ENCODE results near the gene RSPH4A. TPM values are rescaled to one million over a fixed set of nuclear protein-coding genes. Genes with fewer than 3 reads are reported as not detected.
A peak's percentile ranks its signal among the peaks of the same experiment; 100 is the strongest.

RSPH4A gene
- polyA plus RNA-seq, 1 donor (not counting 4 experiments of a cell fraction or from before 2014, with no cell fraction given), result 0.10 TPM

DNA sequence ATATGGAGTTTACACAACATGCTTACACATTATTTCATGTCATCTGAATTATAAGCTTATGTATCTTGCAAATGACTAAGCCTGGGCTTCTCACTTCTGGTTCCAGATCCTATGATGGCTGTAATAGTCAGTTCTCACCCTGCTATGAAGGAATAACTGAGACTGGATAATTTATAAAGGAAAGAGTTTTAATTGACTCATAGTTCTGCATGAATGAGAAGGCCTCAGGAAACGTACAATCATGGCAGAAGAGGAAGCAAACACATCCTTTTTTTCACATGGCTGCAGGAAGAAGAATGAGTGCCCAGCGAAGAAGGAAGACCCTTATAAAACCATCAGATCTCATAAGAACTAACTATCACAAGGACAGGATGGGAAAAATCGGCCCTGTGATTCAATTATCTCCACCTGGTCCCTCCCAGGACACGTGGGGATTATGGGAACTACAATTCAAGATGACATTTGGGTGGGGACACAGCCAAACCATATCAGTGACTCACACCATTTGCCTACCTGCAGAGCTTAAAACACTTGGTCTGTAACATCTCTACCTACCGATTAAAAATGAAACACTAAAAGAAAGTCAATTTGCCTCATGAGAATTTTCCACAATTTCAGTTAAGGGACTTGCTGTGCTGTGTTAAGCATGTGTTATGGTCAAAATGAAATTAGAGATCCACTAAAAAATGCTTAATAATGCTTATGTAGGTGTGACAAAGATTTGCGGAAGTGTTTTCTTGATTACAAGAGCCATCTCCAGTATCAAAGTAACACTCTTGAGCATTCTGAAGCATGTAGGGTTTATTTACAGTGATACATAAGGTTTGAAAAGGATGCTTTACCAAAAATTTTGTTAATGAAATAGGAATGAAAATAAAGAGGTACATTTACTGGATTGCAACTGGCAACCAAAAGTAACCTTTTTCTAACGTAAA, 47.2 kb upstream of the RSPH4A start:
- Histone ChIP-seq H3K36me3 (ENCODE audit: control insufficient read depth in 2 of 2, extremely low read depth in 1 of 2, insufficient read depth in 2 of 2, low read length in 2 of 2) (no peaks in the 10 kb centered on the region), H3K27ac (ENCODE audit: control insufficient read depth, insufficient read depth, low read length) (no peak overlapping the region), H3K4me3 (ENCODE audit: control insufficient read depth in 2 of 3, extremely low read depth in 1 of 3, insufficient read depth in 2 of 3, low read depth in 1 of 3, low read length in 3 of 3) (no peak overlapping the region), H3K9me3 (ENCODE audit: control insufficient read depth, low read depth, low read length) (no peaks in the 10 kb centered on the region), H3K79me2 (ENCODE audit: control insufficient read depth, insufficient read depth, low read length) (peaks cover 35% of the 10 kb centered on the region), H3K4me2 (ENCODE audit: control insufficient read depth, extremely low read depth, insufficient read depth, low read depth, low read length) (no peak overlapping the region), H3K4me1 (ENCODE audit: control insufficient read depth, extremely low read depth, insufficient read depth, low read length) (peaks cover 20% of the 10 kb centered on the region), H4K20me1 (ENCODE audit: control insufficient read depth, extremely low read depth, insufficient read depth, low read length) (peaks cover 3% of the 10 kb centered on the region), H3K9ac (ENCODE audit: control insufficient read depth, extremely low read depth, insufficient read depth, low read length) (no peak overlapping the region), H3K9me1 (ENCODE audit: control insufficient read depth, extremely low read depth, insufficient read depth, low read length) (no peaks in the 10 kb centered on the region), H3K27me3 (ENCODE audit: control insufficient read depth, extremely low read depth, insufficient read depth, low read length) (no peaks in the 10 kb centered on the region), H2AFZ (ENCODE audit: control insufficient read depth, low read length) (no peak overlapping the region)
- DNase-seq (ENCODE audit: low read depth, low spot score), result no peak
- no peak for TF ChIP-seq EZH2 (IDR thresholded peaks at IDR 0.05; ENCODE audit: low read length)
- TF ChIP-seq, protein P1, sequence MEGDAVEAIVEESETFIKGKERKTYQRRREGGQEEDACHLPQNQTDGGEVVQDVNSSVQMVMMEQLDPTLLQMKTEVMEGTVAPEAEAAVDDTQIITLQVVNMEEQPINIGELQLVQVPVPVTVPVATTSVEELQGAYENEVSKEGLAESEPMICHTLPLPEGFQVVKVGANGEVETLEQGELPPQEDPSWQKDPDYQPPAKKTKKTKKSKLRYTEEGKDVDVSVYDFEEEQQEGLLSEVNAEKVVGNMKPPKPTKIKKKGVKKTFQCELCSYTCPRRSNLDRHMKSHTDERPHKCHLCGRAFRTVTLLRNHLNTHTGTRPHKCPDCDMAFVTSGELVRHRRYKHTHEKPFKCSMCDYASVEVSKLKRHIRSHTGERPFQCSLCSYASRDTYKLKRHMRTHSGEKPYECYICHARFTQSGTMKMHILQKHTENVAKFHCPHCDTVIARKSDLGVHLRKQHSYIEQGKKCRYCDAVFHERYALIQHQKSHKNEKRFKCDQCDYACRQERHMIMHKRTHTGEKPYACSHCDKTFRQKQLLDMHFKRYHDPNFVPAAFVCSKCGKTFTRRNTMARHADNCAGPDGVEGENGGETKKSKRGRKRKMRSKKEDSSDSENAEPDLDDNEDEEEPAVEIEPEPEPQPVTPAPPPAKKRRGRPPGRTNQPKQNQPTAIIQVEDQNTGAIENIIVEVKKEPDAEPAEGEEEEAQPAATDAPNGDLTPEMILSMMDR (optimal IDR thresholded peaks at IDR 0.05 in 1 of 3, IDR thresholded peaks at IDR 0.05 in 1 of 3, conservative IDR thresholded peaks at IDR 0.05 in 1 of 3; ENCODE audit: extremely low read depth in 1 of 3, insufficient read depth in 2 of 3, low read length in 3 of 3), result no peak
- dilution Hi-C loops (cut with MboI; ENCODE audit: extremely low pct_ligation_motif_present, low sequenced_read_pairs), result no loop called here
- no peak for FAIRE-seq

DNA sequence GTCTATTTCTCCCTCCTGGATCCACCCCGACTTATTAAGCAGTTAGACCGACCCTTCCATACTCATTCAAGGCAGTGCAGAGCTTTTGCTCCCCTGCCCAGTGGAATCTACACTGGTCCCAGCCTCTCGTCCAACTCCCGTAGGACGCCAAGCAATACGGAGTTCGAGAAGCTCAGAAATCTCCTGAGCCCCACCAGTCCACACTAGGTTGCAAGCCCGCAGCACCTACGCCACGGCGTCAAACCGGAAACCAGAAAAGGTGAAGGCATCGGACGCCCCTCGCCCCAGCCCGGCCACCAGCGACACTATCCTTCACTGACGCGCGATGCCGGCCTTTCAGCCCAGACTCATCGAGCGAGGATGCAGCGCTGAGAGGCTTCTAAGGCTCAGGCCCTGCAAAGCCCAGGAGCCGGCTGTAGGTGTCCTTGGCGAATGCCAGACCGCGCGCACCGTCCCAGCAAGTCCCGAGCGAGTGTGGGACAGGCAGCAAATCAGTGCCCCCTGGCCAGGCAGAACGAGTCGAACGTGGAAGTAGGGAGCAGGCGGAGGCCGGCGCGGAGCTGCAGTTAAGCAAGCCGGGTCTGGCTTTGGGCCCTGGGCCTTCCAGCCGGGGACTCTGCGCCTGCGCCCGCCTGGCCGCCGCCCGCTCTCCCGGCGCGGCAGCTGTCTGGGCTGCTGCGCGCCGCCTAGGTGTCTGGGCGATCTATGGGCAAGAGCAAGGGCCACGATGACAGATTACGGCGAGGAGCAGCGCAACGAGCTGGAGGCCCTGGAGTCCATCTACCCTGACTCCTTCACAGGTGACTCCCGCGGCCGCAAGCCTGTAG, 45.2 kb upstream of the RSPH4A start, which contains the start of gene RWDD1:
RWDD1 (plus strand) TSS at position 649 of the 827 bp plus-strand sequence; CDS start at position 728, 79 bp downstream.
- peaks cover 3% of the 10 kb centered on the region for H4K20me1 ChIP-seq (ENCODE audit: control insufficient read depth, extremely low read depth, insufficient read depth, low read length)
- peak within 1 kb of the TSS; percentile 99 for H2AFZ ChIP-seq (ENCODE audit: control insufficient read depth, low read length)
- H3K4me2 ChIP-seq (ENCODE audit: control insufficient read depth, extremely low read depth, insufficient read depth, low read depth, low read length), result peak within 1 kb of the TSS; percentile 97
- H3K27ac ChIP-seq (ENCODE audit: control insufficient read depth, insufficient read depth, low read length), result peak within 1 kb of the TSS; percentile 94
- peaks cover 16% of the 10 kb centered on the region for H3K4me1 ChIP-seq (ENCODE audit: control insufficient read depth, extremely low read depth, insufficient read depth, low read length)
- H3K36me3 ChIP-seq (ENCODE audit: control insufficient read depth in 2 of 2, extremely low read depth in 1 of 2, insufficient read depth in 2 of 2, low read length in 2 of 2), result peaks cover 2 to 3% of the 10 kb centered on the region in 2 experiments
- H3K79me2 ChIP-seq (ENCODE audit: control insufficient read depth, insufficient read depth, low read length), result peaks cover 54% of the 10 kb centered on the region
- DNase-seq (ENCODE audit: low read depth, low spot score) (peak; percentile 87), FAIRE-seq (no peak)
- no peaks in the 10 kb centered on the region for H3K27me3 ChIP-seq (ENCODE audit: control insufficient read depth, extremely low read depth, insufficient read depth, low read length)
- peak within 1 kb of the TSS; percentile 97 for H3K9ac ChIP-seq (ENCODE audit: control insufficient read depth, extremely low read depth, insufficient read depth, low read length)
- H3K9me3 ChIP-seq (ENCODE audit: control insufficient read depth, low read depth, low read length), result no peaks in the 10 kb centered on the region
- no peak for TF ChIP-seq EZH2 (IDR thresholded peaks at IDR 0.05; ENCODE audit: low read length)
- TF ChIP-seq, protein P1 (optimal IDR thresholded peaks at IDR 0.05 in 1 of 3, IDR thresholded peaks at IDR 0.05 in 1 of 3, conservative IDR thresholded peaks at IDR 0.05 in 1 of 3; ENCODE audit: extremely low read depth in 1 of 3, insufficient read depth in 2 of 3, low read length in 3 of 3), result peak in 1 of 3 experiments; percentile 12
- dilution Hi-C loops (cut with MboI; ENCODE audit: extremely low pct_ligation_motif_present, low sequenced_read_pairs), result no loop called here
- peak within 1 kb of the TSS; percentile 86 to 100 (median 98) for H3K4me3 ChIP-seq (ENCODE audit: control insufficient read depth in 2 of 3, extremely low read depth in 1 of 3, insufficient read depth in 2 of 3, low read depth in 1 of 3, low read length in 3 of 3)
- no peaks in the 10 kb centered on the region for H3K9me1 ChIP-seq (ENCODE audit: control insufficient read depth, extremely low read depth, insufficient read depth, low read length)

Data from keratinocyte (primary cell).